Measurements from ENCODE around the gene ENGASE. TPM values are rescaled to one million over a fixed set of nuclear protein-coding genes. Genes with fewer than 3 reads are reported as not detected.

ENGASE gene
- total RNA-seq, 2 donors from 2014 or later = 53.4 to 111 TPM

- DNase-seq = no peak
- no peak overlapping the region for H3K9ac ChIP-seq (ENCODE audit: low read depth in 2 of 2, low read length in 2 of 2)
- H3K9me3 ChIP-seq = no peaks in the 10 kb centered on the region
- H3K4me1 ChIP-seq = no peaks in the 10 kb centered on the region
- H3K4me3 ChIP-seq = no peak overlapping the region
- no peak for TF ChIP-seq CTCF (IDR thresholded peaks at IDR 0.05)
- no peak overlapping the region for H3K27ac ChIP-seq
- intact Hi-C loops (cut with DNase I) = no loop called here
- no peaks in the 10 kb centered on the region for H3K36me3 ChIP-seq
- H3K27me3 ChIP-seq = no peaks in the 10 kb centered on the region
These were observed 61.2 kb downstream of the ENGASE start for GRCh38 chr17:79135628-79136405.

Other genes starting within 250 kb of the ENGASE start
- gene USP36, start 234.0 kb upstream of the ENGASE start, total RNA-seq = 10 to 100 TPM; 27.4 to 32.6 TPM
- under 1 TPM; 0.72 to 0.82 TPM for gene CEP295NL, start 171.6 kb upstream of the ENGASE start, total RNA-seq
- 10 to 100 TPM; 42.8 to 86.1 TPM for gene TIMP2, start 149.4 kb upstream of the ENGASE start, total RNA-seq
- gene LGALS3BP, start 94.9 kb upstream of the ENGASE start, total RNA-seq = 100 to 1,000 TPM; 635 to 674 TPM
- gene CANT1, start 65.1 kb upstream of the ENGASE start, total RNA-seq = 100 to 1,000 TPM; 247 to 390 TPM
- 10 to 100 TPM; 10.4 to 12.1 TPM for gene C1QTNF1, start 50.7 kb upstream of the ENGASE start, total RNA-seq

Measured in colonic mucosa (tissue), 4 donors.